HepG2 (cell line): Measurements from ENCODE around the gene STX5. TPM values are rescaled to one million over a fixed set of nuclear protein-coding genes. Genes with fewer than 3 reads are reported as not detected.

Experiments
- EP300 ChIP-seq, 3 experiments: sonication (generic) in 1 of 3; formaldehyde crosslinking in 1 of 3; IDR thresholded peaks; 2 replicates each; pipeline versions ENCODE4 v1.5.1 to v1.6.1; 2011 to 2020; ENCODE audit warnings: low read depth in 2 of 3, low read length in 2 of 3, borderline replicate concordance in 1 of 3, improper control_type of control experiment in 1 of 3, mild to moderate bottlenecking in 1 of 3, missing genetic modification reagents in 1 of 3, moderate library complexity in 1 of 3
- FOXK1 ChIP-seq: sonication (generic); formaldehyde crosslinking; IDR thresholded peaks from 2 replicates; pipeline ENCODE4 v1.4.0; 2020; ENCODE audit warnings: low read depth, missing genetic modification reagents, borderline replicate concordance
- HMG20A ChIP-seq: IDR thresholded peaks from 2 replicates; pipeline ENCODE4 v1.6.1; 2016; ENCODE audit warnings: borderline replicate concordance
- HOXD1 ChIP-seq: sonication (generic); formaldehyde crosslinking; IDR thresholded peaks from 2 replicates; pipeline ENCODE4 v1.5.0; 2020; ENCODE audit warnings: missing genetic modification reagents
- KLF12 ChIP-seq: sonication (generic); formaldehyde crosslinking; IDR thresholded peaks from 2 replicates; pipeline ENCODE4 v1.4.0; 2020; ENCODE audit warnings: missing genetic modification reagents, borderline replicate concordance
- MAF1 ChIP-seq: sonication (generic); formaldehyde crosslinking; IDR thresholded peaks from 2 replicates; pipeline ENCODE4 v1.5.0; 2020; ENCODE audit warnings: missing genetic modification reagents, borderline replicate concordance
- MBNL3 ChIP-seq: fragments of 250-450 bp; sonication (Bioruptor Pico); conservative IDR thresholded peaks from 2 replicates; pipeline ENCODE4 v1.8.0; 2022; ENCODE audit warnings: mild to moderate bottlenecking, inconsistent platforms
- NPAS2 ChIP-seq: sonication (generic); formaldehyde crosslinking; IDR thresholded peaks from 2 replicates; pipeline ENCODE4 v1.8.0; 2022; ENCODE audit warnings: mild to moderate bottlenecking, missing genetic modification reagents, borderline replicate concordance
- SATB2 ChIP-seq: sonication (generic); formaldehyde crosslinking; IDR thresholded peaks from 2 replicates; pipeline ENCODE4 v1.5.0; 2020; ENCODE audit warnings: missing genetic modification reagents
- SCMH1 ChIP-seq: sonication (generic); formaldehyde crosslinking; IDR thresholded peaks from 2 replicates; pipeline ENCODE4 v1.9.0; 2021; ENCODE audit warnings: missing genetic modification reagents, mild to moderate bottlenecking, borderline replicate concordance
- SMARCC2 ChIP-seq: fragments of 450-650 bp; IDR thresholded peaks from 2 replicates; pipeline ENCODE4 v1.6.1; 2017; ENCODE audit warnings: antibody characterized with exemption, mild to moderate bottlenecking
- TBX2 ChIP-seq: sonication (generic); formaldehyde crosslinking; IDR thresholded peaks from 2 replicates; pipeline ENCODE4 v1.5.0; 2020; ENCODE audit warnings: missing genetic modification reagents, mild to moderate bottlenecking, borderline replicate concordance
- YEATS2 ChIP-seq: sonication (generic); formaldehyde crosslinking; IDR thresholded peaks from 2 replicates; pipeline ENCODE4 v1.4.0; 2020; ENCODE audit warnings: missing genetic modification reagents, borderline replicate concordance
- ZBTB7B ChIP-seq: sonication (generic); formaldehyde crosslinking; IDR thresholded peaks from 2 replicates; pipeline ENCODE4 v1.4.0; 2020; ENCODE audit warnings: missing genetic modification reagents
- ZFP90 ChIP-seq: sonication (generic); formaldehyde crosslinking; IDR thresholded peaks from 2 replicates; pipeline ENCODE4 v1.8.0; 2022; ENCODE audit warnings: missing genetic modification reagents, mild to moderate bottlenecking, inconsistent platforms, borderline replicate concordance
- ZNF235 ChIP-seq: sonication (generic); formaldehyde crosslinking; IDR thresholded peaks from 2 replicates; pipeline ENCODE4 v1.8.1; 2023; ENCODE audit warnings: mild to moderate bottlenecking, missing genetic modification reagents, borderline replicate concordance
- ZNF451 ChIP-seq: sonication (generic); formaldehyde crosslinking; IDR thresholded peaks from 2 replicates; pipeline ENCODE4 v1.5.0; 2020; ENCODE audit warnings: mild to moderate bottlenecking, missing genetic modification reagents
- ZSCAN25 ChIP-seq: sonication (generic); formaldehyde crosslinking; IDR thresholded peaks from 2 replicates; pipeline ENCODE4 v1.8.0; 2022; ENCODE audit warnings: mild to moderate bottlenecking, missing genetic modification reagents
- polyA plus RNA-seq, 8 experiments: library from polyadenylated mRNA; depleted of rRNA in 3 of 8; stranded (reverse) in 7 of 8; unstranded in 1 of 8; fragments of >200 nt; fragmentation: Illumina TruSeq in 4 of 8; extraction: Trizol in 4 of 8; gene quantifications; 2 replicates each; pipeline versions ENCODE4 v1.2.1 to v1.2.3, GENCODE V29; 2011 to 2016; ENCODE audit warnings: low read depth in 4 of 8, missing spikeins in 1 of 8, mixed read lengths in 1 of 8; ENCODE audit not compliant: insufficient read depth in 1 of 8
- total RNA-seq, 5 experiments: library from RNA; depleted of rRNA; stranded (reverse); fragments of >200 nt; fragmentation: Illumina TruSeq; extraction: Trizol; gene quantifications; 2 replicates each; pipeline ENCODE4 v1.2.3, GENCODE V29; 2016; ENCODE audit warnings: low read depth in 1 of 5
- TF ChIP-seq, protein P1 (sequence below): sonication (generic); formaldehyde crosslinking; IDR thresholded peaks from 2 replicates; pipeline ENCODE4 v1.9.0; 2021; ENCODE audit warnings: missing genetic modification reagents, borderline replicate concordance
- TF ChIP-seq, protein P2 (sequence below): conservative IDR thresholded peaks from 2 replicates; pipeline ENCODE4 v1.6.1; 2018; ENCODE audit warnings: missing genetic modification reagents
- TF ChIP-seq, protein P3 (sequence below): sonication (generic); formaldehyde crosslinking; IDR thresholded peaks from 2 replicates; pipeline ENCODE4 v1.8.1; 2023; ENCODE audit warnings: missing genetic modification reagents, inconsistent platforms, borderline replicate concordance

Gene STX5
- total and polyA plus RNA-seq, 2 of the 13 experiments (the other 11 are each of a cell fraction or from before 2014, with no cell fraction given): 26.9 to 30.0 TPM

DNA sequence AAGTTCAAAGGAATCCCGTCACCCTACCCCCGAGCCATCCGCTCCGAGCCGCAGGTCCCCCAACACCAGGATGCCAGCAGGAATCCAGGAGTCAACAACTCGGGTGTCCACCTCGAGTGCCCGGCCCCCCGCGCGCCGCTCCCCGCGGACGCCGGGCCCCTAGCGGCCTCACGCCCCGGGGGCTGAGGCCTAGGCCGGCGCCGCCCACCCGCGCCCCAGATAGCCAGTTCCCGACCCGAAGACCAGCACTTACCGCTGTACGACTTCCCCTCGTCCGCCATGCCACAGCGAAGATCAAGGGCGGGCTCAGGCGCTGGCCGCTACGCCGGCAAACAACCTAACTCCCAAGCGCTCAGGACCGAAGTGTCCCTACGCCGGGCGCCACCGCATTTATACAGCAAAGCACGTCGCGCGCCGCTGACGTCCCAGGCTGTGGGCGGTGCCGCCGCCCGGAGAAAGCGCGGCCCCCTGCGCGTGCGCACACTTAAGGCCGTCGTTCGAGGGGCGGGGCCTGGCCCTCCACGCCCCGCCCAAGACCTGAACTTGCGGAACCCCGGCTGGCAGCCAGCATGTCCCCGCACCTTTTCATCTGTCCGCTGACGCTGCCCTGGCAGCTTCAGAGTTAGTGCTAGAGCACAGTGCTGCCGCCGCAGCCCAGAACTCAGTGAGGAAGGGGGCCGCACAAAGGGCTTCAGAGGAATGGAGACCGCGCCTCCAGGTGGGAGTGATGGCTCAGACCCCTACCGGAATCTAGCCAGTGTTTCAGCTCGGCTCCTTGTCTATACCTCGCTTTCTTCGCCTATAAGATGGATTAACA lies 26.6 kb downstream of the STX5 start, which contains the start of gene NXF1 (continued):
- TF ChIP-seq, protein P1, sequence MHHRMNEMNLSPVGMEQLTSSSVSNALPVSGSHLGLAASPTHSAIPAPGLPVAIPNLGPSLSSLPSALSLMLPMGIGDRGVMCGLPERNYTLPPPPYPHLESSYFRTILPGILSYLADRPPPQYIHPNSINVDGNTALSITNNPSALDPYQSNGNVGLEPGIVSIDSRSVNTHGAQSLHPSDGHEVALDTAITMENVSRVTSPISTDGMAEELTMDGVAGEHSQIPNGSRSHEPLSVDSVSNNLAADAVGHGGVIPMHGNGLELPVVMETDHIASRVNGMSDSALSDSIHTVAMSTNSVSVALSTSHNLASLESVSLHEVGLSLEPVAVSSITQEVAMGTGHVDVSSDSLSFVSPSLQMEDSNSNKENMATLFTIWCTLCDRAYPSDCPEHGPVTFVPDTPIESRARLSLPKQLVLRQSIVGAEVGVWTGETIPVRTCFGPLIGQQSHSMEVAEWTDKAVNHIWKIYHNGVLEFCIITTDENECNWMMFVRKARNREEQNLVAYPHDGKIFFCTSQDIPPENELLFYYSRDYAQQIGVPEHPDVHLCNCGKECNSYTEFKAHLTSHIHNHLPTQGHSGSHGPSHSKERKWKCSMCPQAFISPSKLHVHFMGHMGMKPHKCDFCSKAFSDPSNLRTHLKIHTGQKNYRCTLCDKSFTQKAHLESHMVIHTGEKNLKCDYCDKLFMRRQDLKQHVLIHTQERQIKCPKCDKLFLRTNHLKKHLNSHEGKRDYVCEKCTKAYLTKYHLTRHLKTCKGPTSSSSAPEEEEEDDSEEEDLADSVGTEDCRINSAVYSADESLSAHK (CRISPR knock-in tag): 0 out of 2 replicates have a peak, but pooled peaks have one; percentile 54
- peak; percentile 18; the same call in 1 of the 2 replicates for TF ChIP-seq HMG20A
- peak; percentile 83 for TF ChIP-seq TBX2 (CRISPR knock-in tag)
- TF ChIP-seq KLF12: peak; percentile 80; the same call in 1 of the 2 replicates
- TF ChIP-seq, protein P2, sequence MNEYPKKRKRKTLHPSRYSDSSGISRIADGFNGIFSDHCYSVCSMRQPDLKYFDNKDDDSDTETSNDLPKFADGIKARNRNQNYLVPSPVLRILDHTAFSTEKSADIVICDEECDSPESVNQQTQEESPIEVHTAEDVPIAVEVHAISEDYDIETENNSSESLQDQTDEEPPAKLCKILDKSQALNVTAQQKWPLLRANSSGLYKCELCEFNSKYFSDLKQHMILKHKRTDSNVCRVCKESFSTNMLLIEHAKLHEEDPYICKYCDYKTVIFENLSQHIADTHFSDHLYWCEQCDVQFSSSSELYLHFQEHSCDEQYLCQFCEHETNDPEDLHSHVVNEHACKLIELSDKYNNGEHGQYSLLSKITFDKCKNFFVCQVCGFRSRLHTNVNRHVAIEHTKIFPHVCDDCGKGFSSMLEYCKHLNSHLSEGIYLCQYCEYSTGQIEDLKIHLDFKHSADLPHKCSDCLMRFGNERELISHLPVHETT (CRISPR knock-in tag): peak; percentile 70
- TF ChIP-seq MBNL3 (CRISPR knock-in tag): no peak
- no peak for TF ChIP-seq SMARCC2
- no peak for TF ChIP-seq EP300 (IDR thresholded peaks at IDR 0.05; ENCODE audit: low read depth in 2 of 2, low read length in 2 of 2)
- TF ChIP-seq EP300 (CRISPR knock-in tag; IDR thresholded peaks at IDR 0.05; ENCODE audit: borderline replicate concordance): peak; percentile 26; the same call in 1 of the 2 replicates
- peak; percentile 85; the same call in 1 of the 2 replicates for TF ChIP-seq ZFP90 (CRISPR knock-in tag)
- peak; percentile 96 for TF ChIP-seq ZNF451
- peak; percentile 74 for TF ChIP-seq ZSCAN25 (CRISPR knock-in tag)
- peak; percentile 91; the same call in 1 of the 2 replicates for TF ChIP-seq ZNF235 (CRISPR knock-in tag)
- TF ChIP-seq FOXK1 (CRISPR knock-in tag): peak; percentile 61; the same call in 1 of the 2 replicates
- TF ChIP-seq HOXD1 (CRISPR knock-in tag): peak; percentile 70; the same call in 1 of the 2 replicates
- no peak for TF ChIP-seq SCMH1 (CRISPR knock-in tag)
- TF ChIP-seq NPAS2 (CRISPR knock-in tag): no peak
- peak; percentile 89; the same call in 1 of the 2 replicates for TF ChIP-seq YEATS2
- TF ChIP-seq SATB2 (CRISPR knock-in tag): 0 out of 2 replicates have a peak, but pooled peaks have one; percentile 48
- TF ChIP-seq MAF1 (CRISPR knock-in tag): peak; percentile 57; the same call in 1 of the 2 replicates
- TF ChIP-seq, protein P3, sequence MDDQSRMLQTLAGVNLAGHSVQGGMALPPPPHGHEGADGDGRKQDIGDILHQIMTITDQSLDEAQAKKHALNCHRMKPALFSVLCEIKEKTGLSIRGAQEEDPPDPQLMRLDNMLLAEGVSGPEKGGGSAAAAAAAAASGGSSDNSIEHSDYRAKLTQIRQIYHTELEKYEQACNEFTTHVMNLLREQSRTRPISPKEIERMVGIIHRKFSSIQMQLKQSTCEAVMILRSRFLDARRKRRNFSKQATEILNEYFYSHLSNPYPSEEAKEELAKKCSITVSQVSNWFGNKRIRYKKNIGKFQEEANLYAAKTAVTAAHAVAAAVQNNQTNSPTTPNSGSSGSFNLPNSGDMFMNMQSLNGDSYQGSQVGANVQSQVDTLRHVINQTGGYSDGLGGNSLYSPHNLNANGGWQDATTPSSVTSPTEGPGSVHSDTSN (CRISPR knock-in tag): peak; percentile 18; the same call in 1 of the 2 replicates
- peak; percentile 74; the same call in 1 of the 2 replicates for TF ChIP-seq ZBTB7B (CRISPR knock-in tag)
